ENCODE measurements around the gene EPHA2. TPM values are rescaled to one million over a fixed set of nuclear protein-coding genes. Genes with fewer than 3 reads are reported as not detected.
"Not testable (repeated sequence)": the region's sequence is repeated elsewhere in the genome, so short reads cannot be mapped to it uniquely, and the experiment has no call there.

EPHA2 gene
- total RNA-seq, 2 experiments from 2014 or later: 0.15 TPM; not detected in 1

DNA sequence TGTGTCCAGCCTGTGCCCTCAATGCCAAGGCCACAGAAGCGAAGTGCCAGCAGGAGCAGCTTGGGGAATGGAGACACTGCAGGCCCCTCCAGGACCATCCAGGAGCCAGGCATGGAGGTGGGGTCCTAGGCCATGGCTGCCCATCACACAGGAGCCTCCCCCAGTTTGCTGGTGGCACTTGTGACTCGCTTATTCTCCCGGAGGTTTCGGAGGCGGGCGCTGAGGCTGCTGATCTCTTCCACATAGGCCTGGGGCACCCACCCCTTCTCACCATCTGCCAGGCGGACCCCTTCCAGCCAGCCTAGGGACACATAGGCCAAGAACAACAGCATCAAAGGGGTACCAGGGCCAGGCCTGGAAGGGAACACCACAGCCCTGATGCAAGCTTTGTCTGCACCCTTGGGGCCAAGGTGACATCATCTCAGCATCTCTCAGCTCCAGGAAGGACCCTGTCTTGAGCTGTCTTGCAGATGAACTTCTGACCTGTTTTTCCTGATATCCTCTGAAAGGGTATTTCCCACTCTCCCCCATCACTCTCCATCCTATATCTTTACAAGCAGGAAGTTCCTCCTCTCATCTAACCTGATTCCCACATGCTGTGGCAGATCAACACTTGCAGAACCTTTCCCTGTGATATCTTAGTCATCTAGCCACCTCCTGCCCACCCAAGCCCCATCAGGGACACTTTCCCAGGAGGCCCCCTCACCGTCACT is 42.7 kb upstream of the EPHA2 start:
- Histone ChIP-seq H4K20me1 (ENCODE audit: insufficient read depth, low read length) (no peaks in the 10 kb centered on the region), H3K79me2 (ENCODE audit: insufficient read depth, low read depth, low read length) (no peaks in the 10 kb centered on the region), H3K4me1 (ENCODE audit: insufficient read depth, low read length, poor library complexity, severe bottlenecking) (no peaks in the 10 kb centered on the region), H3K9me2 (ENCODE audit: insufficient read depth, low read length) (no peaks in the 10 kb centered on the region), H3K9me3 (ENCODE audit: low read length) (no peaks in the 10 kb centered on the region), H3K36me3 (ENCODE audit: insufficient read depth, low read length) (no peaks in the 10 kb centered on the region), H3K27ac (ENCODE audit: low read depth, low read length, poor library complexity, severe bottlenecking) (no peak overlapping the region), H3K4me3 (ENCODE audit: low read depth, low read length, poor library complexity, severe bottlenecking) (no peak overlapping the region), H3K4me2 (ENCODE audit: low read length) (no peak overlapping the region), H2AFZ (ENCODE audit: low read length) (no peak overlapping the region)
- no peak for DNase-seq (ENCODE audit: low spot score)
- ChIA-PET POLR2A (interaction anchor here (2.2 kb wide), 1 partner anchor 19 kb away, joined by 7 read pairs; no protein-coding TSS in a partner anchor), CTCF (ENCODE audit: unreplicated experiment) (interaction anchor here (0.6 to 1.1 kb wide), 2 partner anchors 36 to 119 kb away, joined by 3 read pairs; no protein-coding TSS in a partner anchor)
- intact Hi-C loops (cut with micrococcal nuclease; ENCODE audit: unreplicated experiment): no loop called here
- TF ChIP-seq EZH2phosphoT487 (IDR thresholded peaks at IDR 0.05; ENCODE audit: borderline replicate concordance, low read depth, low read length): no peak
- TF ChIP-seq, protein P1, sequence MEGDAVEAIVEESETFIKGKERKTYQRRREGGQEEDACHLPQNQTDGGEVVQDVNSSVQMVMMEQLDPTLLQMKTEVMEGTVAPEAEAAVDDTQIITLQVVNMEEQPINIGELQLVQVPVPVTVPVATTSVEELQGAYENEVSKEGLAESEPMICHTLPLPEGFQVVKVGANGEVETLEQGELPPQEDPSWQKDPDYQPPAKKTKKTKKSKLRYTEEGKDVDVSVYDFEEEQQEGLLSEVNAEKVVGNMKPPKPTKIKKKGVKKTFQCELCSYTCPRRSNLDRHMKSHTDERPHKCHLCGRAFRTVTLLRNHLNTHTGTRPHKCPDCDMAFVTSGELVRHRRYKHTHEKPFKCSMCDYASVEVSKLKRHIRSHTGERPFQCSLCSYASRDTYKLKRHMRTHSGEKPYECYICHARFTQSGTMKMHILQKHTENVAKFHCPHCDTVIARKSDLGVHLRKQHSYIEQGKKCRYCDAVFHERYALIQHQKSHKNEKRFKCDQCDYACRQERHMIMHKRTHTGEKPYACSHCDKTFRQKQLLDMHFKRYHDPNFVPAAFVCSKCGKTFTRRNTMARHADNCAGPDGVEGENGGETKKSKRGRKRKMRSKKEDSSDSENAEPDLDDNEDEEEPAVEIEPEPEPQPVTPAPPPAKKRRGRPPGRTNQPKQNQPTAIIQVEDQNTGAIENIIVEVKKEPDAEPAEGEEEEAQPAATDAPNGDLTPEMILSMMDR (conservative IDR thresholded peaks at IDR 0.05; ENCODE audit: low read length): no peak
- no TSS peak for BruUV-seq (replicated peaks)

DNA sequence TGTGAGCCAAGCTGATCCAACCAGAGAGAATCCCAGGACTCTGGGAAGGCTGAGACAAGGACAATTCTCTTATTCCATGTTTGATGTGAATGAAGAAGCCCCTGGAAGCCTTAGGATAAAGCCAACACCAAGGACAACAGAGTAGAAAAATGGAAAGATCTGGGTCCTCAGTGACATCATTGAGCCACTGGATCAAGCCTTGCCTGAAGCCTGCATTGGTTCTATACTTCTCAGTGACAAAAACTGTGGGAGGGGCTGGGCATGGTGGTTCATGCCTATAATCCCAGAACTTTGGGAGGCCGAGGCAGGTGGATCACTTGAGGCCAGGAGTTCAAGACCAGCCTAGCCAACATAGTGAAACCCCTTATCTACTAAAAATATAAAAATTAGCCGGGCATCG is 41.0 kb upstream of the EPHA2 start:
- Histone ChIP-seq H4K20me1 (ENCODE audit: insufficient read depth, low read length) (no peaks in the 10 kb centered on the region), H2AFZ (ENCODE audit: low read length) (no peak overlapping the region), H3K4me1 (ENCODE audit: insufficient read depth, low read length, poor library complexity, severe bottlenecking) (no peaks in the 10 kb centered on the region), H3K27ac (ENCODE audit: low read depth, low read length, poor library complexity, severe bottlenecking) (no peak overlapping the region), H3K9me3 (ENCODE audit: low read length) (no peaks in the 10 kb centered on the region), H3K4me3 (ENCODE audit: low read depth, low read length, poor library complexity, severe bottlenecking) (no peak overlapping the region), H3K79me2 (ENCODE audit: insufficient read depth, low read depth, low read length) (no peaks in the 10 kb centered on the region), H3K9me2 (ENCODE audit: insufficient read depth, low read length) (no peaks in the 10 kb centered on the region), H3K4me2 (ENCODE audit: low read length) (no peak overlapping the region), H3K36me3 (ENCODE audit: insufficient read depth, low read length) (no peaks in the 10 kb centered on the region)
- DNase-seq (ENCODE audit: low spot score): no peak
- TF ChIP-seq EZH2phosphoT487 (IDR thresholded peaks at IDR 0.05; ENCODE audit: borderline replicate concordance, low read depth, low read length): no peak
- TF ChIP-seq, protein P1 (conservative IDR thresholded peaks at IDR 0.05; ENCODE audit: low read length): no peak
- intact Hi-C loops (cut with micrococcal nuclease; ENCODE audit: unreplicated experiment): no loop called here
- ChIA-PET CTCF (ENCODE audit: unreplicated experiment) (no interaction called here), POLR2A (no interaction called here)
- no TSS peak for BruUV-seq (replicated peaks)

DNA sequence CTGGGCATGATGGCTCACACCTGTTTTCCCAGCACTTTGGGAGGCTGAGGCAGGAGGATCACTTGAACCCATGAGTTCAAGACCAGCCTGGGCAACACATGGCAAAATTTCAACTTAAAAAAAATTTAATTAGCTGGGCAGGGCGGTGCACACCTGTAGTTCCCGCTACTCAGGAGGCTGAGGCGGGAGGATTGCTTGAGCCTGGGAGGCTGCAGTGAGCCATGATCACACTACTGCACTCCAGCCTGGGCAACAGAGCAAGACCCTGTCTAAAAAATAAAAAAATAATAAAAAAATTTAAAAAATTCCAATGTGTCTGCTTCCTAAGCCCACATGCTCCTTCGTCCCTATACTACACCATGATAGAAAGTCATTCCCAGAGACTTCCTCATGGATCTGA is 40.3 kb upstream of the EPHA2 start:
- CTCF ChIA-PET (ENCODE audit: unreplicated experiment); intact Hi-C loops (cut with micrococcal nuclease; ENCODE audit: unreplicated experiment); POLR2A ChIA-PET; H3K9me2 ChIP-seq (ENCODE audit: insufficient read depth, low read length); BruUV-seq (replicated peaks); H3K79me2 ChIP-seq (ENCODE audit: insufficient read depth, low read depth, low read length); DNase-seq (ENCODE audit: low spot score); H4K20me1 ChIP-seq (ENCODE audit: insufficient read depth, low read length); H3K4me1 ChIP-seq (ENCODE audit: insufficient read depth, low read length, poor library complexity, severe bottlenecking); H3K4me2 ChIP-seq (ENCODE audit: low read length); H2AFZ ChIP-seq (ENCODE audit: low read length); H3K27ac ChIP-seq (ENCODE audit: low read depth, low read length, poor library complexity, severe bottlenecking); H3K36me3 ChIP-seq (ENCODE audit: insufficient read depth, low read length); H3K9me3 ChIP-seq (ENCODE audit: low read length); H3K4me3 ChIP-seq (ENCODE audit: low read depth, low read length, poor library complexity, severe bottlenecking): not testable (repeated sequence)

All from OCI-LY7 (cell line).